ENCODE data around the gene INF2. TPM values are rescaled to one million over a fixed set of nuclear protein-coding genes. Genes with fewer than 3 reads are reported as not detected.

INF2 gene
- total RNA-seq, 1 experiment from 2014 or later = 58.3 TPM

- Histone ChIP-seq H3T11ph (ENCODE audit: low read length) (no peak overlapping the region), H2BK20ac (ENCODE audit: low read depth, low read length, poor library complexity, severe bottlenecking) (no peak overlapping the region), H3K18ac (ENCODE audit: insufficient read length, low read depth, low read length) (no peak overlapping the region), H3K79me1 (ENCODE audit: insufficient read depth, low read depth, low read length, poor library complexity, severe bottlenecking) (no peaks in the 10 kb centered on the region), H3K27ac (ENCODE audit: insufficient read length, low read depth, low read length) (no peak overlapping the region), H3K9me3 (ENCODE audit: control insufficient read depth, low read depth, low read length) (no peaks in the 10 kb centered on the region), H2BK15ac (ENCODE audit: low read depth, low read length) (no peak overlapping the region), H3K4me2 (ENCODE audit: insufficient read depth, insufficient read length, low read length) (no peak overlapping the region), H4K91ac (ENCODE audit: insufficient read length, low read depth, low read length) (no peak overlapping the region), H3K27me3 (ENCODE audit: insufficient read depth, low read length) (no peaks in the 10 kb centered on the region), H4K20me1 (ENCODE audit: control insufficient read depth, insufficient read depth, insufficient read length) (no peaks in the 10 kb centered on the region), H2AFZ (ENCODE audit: low read length) (no peak overlapping the region), H2BK12ac (ENCODE audit: insufficient read length, low read depth, low read length) (no peak overlapping the region), H3K9ac (ENCODE audit: extremely low read depth, insufficient read length, low read length) (no peak overlapping the region), H3K14ac (ENCODE audit: insufficient read depth, low read length) (no peak overlapping the region), H2AK5ac (ENCODE audit: insufficient read length, low read length) (no peak overlapping the region), H3K23ac (ENCODE audit: insufficient read length, low read depth, low read length) (no peak overlapping the region), H3K56ac (ENCODE audit: insufficient read length, low read depth, low read length) (no peak overlapping the region), H2BK5ac (ENCODE audit: insufficient read length, low read length) (no peak overlapping the region), H2BK120ac (ENCODE audit: low read depth, low read length, poor library complexity, severe bottlenecking) (no peak overlapping the region), H4K5ac (ENCODE audit: insufficient read length, low read depth, low read length) (no peak overlapping the region), H3K4me1 (ENCODE audit: insufficient read depth, low read length) (no peaks in the 10 kb centered on the region), H3K23me2 (ENCODE audit: insufficient read length, low read depth, low read length, poor library complexity, severe bottlenecking) (no peaks in the 10 kb centered on the region), H3K4ac (ENCODE audit: low read depth, low read length) (no peak overlapping the region), H4K8ac (replicated peaks; ENCODE audit: insufficient read length, low read depth, low read length) (no peak overlapping the region), H3K79me2 (ENCODE audit: insufficient read depth, low read length) (no peaks in the 10 kb centered on the region)
- H3K27me3 Mint-ChIP-seq (ENCODE audit: low read depth) = no peaks in the 10 kb centered on the region; the same call in 1 of the 2 replicates
- no peak for DNase-seq
- TF ChIP-seq CTCF (conservative IDR thresholded peaks at IDR 0.05) = no peak
- H3K27ac Mint-ChIP-seq = no peak overlapping the region
- H3K9me3 Mint-ChIP-seq = no peaks in the 10 kb centered on the region; a peak in 1 of 5 replicates
- H3K36me3 Mint-ChIP-seq (ENCODE audit: insufficient read depth in 1 of 3, low read depth in 3 of 3) = peaks cover 2 to 36% (median 29%) of the 10 kb centered on the region in 3 experiments; a peak in 6 of 7 replicates
- WGBS (ENCODE audit: extremely low coverage, insufficient read length, low lambda C conversion rate) = no CpG with 5 or more reads among the region's 18 CpGs
- H3K4me3 Mint-ChIP-seq = no peak overlapping the region
- no peaks in the 10 kb centered on the region for H3K4me1 Mint-ChIP-seq
Measured at GRCh38 chr14:104715416-104715815, 26.0 kb downstream of the INF2 start.

Data from H9 (cell line).